ENCODE data around the gene CTCF.

DNA sequence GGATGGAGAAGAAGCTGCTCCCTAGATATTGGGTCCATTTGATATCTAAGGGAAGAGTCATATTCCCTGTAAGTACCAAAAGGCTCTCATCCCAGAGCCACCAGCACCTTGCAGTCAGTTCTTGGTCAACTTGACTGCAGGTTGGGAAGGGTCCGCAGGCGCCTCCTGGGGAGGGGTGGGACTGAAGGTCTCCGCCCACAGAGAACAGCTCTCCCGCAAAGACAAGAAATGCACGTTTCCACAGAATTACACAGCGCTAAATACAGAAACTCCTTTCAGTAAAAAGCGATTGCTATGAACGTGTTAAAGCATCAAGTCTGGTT is 864 bp upstream of the CTCF start:
- TF ChIP-seq EZH2phosphoT487 (IDR thresholded peaks at IDR 0.05; ENCODE audit: borderline replicate concordance): no peak
- TF ChIP-seq, protein P1, sequence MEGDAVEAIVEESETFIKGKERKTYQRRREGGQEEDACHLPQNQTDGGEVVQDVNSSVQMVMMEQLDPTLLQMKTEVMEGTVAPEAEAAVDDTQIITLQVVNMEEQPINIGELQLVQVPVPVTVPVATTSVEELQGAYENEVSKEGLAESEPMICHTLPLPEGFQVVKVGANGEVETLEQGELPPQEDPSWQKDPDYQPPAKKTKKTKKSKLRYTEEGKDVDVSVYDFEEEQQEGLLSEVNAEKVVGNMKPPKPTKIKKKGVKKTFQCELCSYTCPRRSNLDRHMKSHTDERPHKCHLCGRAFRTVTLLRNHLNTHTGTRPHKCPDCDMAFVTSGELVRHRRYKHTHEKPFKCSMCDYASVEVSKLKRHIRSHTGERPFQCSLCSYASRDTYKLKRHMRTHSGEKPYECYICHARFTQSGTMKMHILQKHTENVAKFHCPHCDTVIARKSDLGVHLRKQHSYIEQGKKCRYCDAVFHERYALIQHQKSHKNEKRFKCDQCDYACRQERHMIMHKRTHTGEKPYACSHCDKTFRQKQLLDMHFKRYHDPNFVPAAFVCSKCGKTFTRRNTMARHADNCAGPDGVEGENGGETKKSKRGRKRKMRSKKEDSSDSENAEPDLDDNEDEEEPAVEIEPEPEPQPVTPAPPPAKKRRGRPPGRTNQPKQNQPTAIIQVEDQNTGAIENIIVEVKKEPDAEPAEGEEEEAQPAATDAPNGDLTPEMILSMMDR (conservative IDR thresholded peaks at IDR 0.05; ENCODE audit: low read length): no peak
